ENCODE data around the gene SPSB2.

GRCh38 chr12:6826125-6826733, 46.9 kb downstream of the SPSB2 start:
- TF ChIP-seq CTCF (IDR thresholded peaks at IDR 0.05): no peak
- TF ChIP-seq POLR2A (IDR thresholded peaks at IDR 0.05): no peak
- no peak for TF ChIP-seq POLR2AphosphoS5 (IDR thresholded peaks at IDR 0.05)
